Measurements from ENCODE around the gene PABPC4L. TPM values are rescaled to one million over a fixed set of nuclear protein-coding genes. Genes with fewer than 3 reads are reported as not detected.
"Not testable (repeated sequence)": the region's sequence is repeated elsewhere in the genome, so short reads cannot be mapped to it uniquely, and the experiment has no call there.

PABPC4L gene
- polyA plus RNA-seq (2013, experiment 1 of 2): 8.9 TPM
- polyA plus RNA-seq (2013, experiment 2 of 2): 9.0 TPM

DNA sequence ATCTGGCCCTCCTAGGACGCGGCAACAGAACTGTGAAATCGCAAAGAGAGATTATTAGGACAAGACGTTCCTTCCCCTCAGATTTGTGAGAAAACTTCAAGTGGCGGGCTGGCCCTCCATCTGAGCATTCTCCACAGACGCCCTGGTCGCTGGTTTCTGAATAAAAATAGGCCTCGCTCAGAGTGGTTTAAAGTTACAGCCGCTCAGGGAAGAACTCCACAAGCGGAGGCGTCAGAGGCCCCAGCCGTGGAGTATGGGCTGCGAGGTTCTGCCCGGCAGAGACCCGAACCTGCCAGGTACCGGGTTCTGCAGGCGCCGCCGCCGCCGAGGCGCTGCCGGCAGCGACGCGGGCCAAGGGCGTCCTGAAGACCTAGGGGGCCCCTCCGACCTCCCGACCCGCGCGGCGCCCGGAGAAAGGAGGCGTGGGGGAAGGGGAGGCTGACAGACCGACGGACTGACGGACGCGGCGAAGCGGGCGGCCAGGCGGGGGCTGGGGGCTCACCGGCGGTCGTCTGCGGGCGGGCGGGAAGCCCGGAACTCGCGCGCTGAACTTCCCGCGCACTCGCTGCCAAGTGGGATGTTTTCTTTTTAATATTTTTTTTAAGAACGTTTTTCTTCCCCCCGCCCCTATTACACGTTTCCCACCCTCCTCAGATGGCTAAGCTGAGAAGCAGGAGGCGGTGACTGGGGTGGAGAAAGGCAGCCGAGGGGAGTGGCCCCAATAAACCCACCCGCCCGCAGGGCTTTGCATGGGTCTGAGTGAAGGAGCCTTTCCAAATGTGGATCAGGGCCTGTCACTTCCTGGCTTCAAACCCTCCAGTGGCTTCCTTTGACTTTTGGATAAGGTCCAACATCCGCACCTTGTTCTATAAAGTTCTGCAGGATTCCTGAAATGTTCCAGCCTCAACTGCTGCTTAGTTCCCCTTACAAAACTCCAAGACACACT is at the start of gene PABPC4L:
TSS of gene PABPC4L (minus strand) at position 574 of the 946 bp plus-strand sequence. CDS start 770 bp downstream, outside the sequence.
- no peaks in the 10 kb centered on the region for H3K36me3 ChIP-seq (ENCODE audit: control insufficient read depth, insufficient read depth, low read length)
- no peaks in the 10 kb centered on the region for H3K4me1 ChIP-seq (ENCODE audit: control insufficient read depth, insufficient read depth, low read length, poor library complexity, severe bottlenecking)
- peak within 1 kb of the TSS; percentile 50 for H3K4me3 ChIP-seq (ENCODE audit: extremely low read depth, insufficient read depth, low read length, poor library complexity, severe bottlenecking)
- H3K9me3 ChIP-seq (ENCODE audit: control insufficient read depth, low read length): peaks cover under 1% of the 10 kb centered on the region
- peak within 1 kb of the TSS; percentile 57 for H3K27ac ChIP-seq (ENCODE audit: low read depth, low read length, severe bottlenecking)
- WGBS, 2 experiments (ENCODE audit: insufficient coverage in 2 of 2): 15 to 24% methylated on average over 47 to 51 of the region's 65 CpGs

GRCh38 chr4:134251322-134251721 is 49.7 kb upstream of the PABPC4L start:
- Histone ChIP-seq H3K4me1 (ENCODE audit: control insufficient read depth, insufficient read depth, low read length, poor library complexity, severe bottlenecking) (no peaks in the 10 kb centered on the region), H3K4me3 (ENCODE audit: extremely low read depth, insufficient read depth, low read length, poor library complexity, severe bottlenecking) (no peak overlapping the region), H3K36me3 (ENCODE audit: control insufficient read depth, insufficient read depth, low read length) (no peaks in the 10 kb centered on the region), H3K9me3 (ENCODE audit: control insufficient read depth, low read length) (no peaks in the 10 kb centered on the region), H3K27ac (ENCODE audit: low read depth, low read length, severe bottlenecking) (no peak overlapping the region)
- no CpG with 5 or more reads among the region's 1 CpG for WGBS, 2 experiments (ENCODE audit: insufficient coverage in 2 of 2)

DNA sequence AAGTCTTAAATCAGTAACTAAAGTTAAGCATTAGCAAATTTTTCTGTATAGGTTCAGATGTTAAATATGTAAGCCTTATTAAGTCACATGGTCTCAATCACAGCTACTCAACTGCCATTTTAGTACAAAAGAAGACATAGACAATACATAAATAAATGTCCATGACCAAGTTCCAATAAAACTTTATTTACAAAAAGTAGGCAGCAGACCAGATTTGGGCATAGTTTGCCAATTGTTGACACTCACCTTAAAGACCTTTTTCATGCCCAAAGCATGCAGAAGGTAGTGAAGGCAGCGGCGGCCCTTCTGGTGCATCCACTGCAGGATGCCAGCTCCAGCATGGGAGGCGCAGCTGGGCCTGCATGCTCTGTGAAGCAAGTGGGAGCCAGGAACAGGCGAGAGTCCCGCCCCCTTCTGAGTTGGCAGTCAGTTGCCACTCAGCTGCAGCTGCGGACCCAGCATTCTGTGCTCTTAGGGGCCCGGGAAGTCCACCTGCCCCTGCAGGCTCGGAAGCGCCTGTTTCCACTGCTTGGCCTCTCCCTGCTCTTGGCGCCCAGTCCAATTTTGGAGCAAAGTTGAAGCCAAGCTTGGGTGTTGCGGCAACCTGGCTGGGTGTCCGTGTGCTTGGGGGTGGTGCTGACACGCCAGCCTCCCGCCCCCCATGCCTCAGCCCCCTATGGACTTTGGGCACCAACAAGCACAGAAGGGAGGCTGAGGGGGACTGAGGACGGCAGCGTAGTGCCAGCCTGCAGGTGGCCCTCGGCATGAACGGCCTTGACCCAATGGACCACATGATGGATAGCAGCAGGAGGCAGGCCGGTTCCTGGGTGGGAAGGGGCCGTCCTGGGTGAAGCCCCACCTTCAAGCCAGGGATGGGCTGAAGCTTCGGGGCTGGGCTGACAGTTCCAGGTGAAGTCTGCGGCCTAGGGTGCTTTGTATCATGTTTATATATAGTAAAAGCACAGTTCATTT is 42.4 kb upstream of the PABPC4L start:
- Histone ChIP-seq H3K4me1 (ENCODE audit: control insufficient read depth, insufficient read depth, low read length, poor library complexity, severe bottlenecking) (no peaks in the 10 kb centered on the region), H3K27ac (ENCODE audit: low read depth, low read length, severe bottlenecking) (no peak overlapping the region), H3K9me3 (ENCODE audit: control insufficient read depth, low read length) (peaks cover under 1% of the 10 kb centered on the region), H3K36me3 (ENCODE audit: control insufficient read depth, insufficient read depth, low read length) (no peaks in the 10 kb centered on the region), H3K4me3 (ENCODE audit: extremely low read depth, insufficient read depth, low read length, poor library complexity, severe bottlenecking) (no peak overlapping the region)
- 93 to 97% methylated on average over 15 to 19 of the region's 22 CpGs for WGBS, 2 experiments (ENCODE audit: insufficient coverage in 2 of 2)

DNA sequence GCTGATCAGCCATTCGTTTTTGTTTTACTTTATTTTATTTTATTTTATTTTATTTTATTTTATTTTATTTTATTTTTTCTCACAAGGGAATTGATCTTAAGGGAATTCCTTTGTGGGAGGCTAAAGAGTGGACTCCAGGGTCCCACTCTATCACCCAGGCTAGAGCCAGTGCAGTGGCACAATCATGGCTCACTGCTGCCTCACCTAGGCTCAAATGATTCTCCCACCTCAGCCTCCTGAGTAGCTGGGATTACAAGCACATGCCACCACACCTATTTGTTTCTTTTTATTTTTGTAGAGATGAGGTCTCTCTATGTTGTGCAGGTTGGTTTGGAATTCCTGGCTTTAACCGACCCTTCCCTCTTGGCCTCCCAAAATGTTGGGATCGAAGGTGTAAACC is 17.5 kb upstream of the PABPC4L start:
- H3K4me1 ChIP-seq (ENCODE audit: control insufficient read depth, insufficient read depth, low read length, poor library complexity, severe bottlenecking): peaks cover 13% of the 10 kb centered on the region
- H3K4me3 ChIP-seq (ENCODE audit: extremely low read depth, insufficient read depth, low read length, poor library complexity, severe bottlenecking): no peak overlapping the region
- WGBS, 2 experiments (ENCODE audit: insufficient coverage in 2 of 2): no CpG with 5 or more reads among the region's 3 CpGs
- H3K36me3 ChIP-seq (ENCODE audit: control insufficient read depth, insufficient read depth, low read length): no peaks in the 10 kb centered on the region
- peaks cover 9% of the 10 kb centered on the region for H3K9me3 ChIP-seq (ENCODE audit: control insufficient read depth, low read length)
- no peak overlapping the region for H3K27ac ChIP-seq (ENCODE audit: low read depth, low read length, severe bottlenecking)

GRCh38 chr4:134216411-134216810 is 14.8 kb upstream of the PABPC4L start:
- Histone ChIP-seq H3K9me3 (ENCODE audit: control insufficient read depth, low read length) (peaks cover 9% of the 10 kb centered on the region), H3K4me3 (ENCODE audit: extremely low read depth, insufficient read depth, low read length, poor library complexity, severe bottlenecking) (no peak overlapping the region), H3K27ac (ENCODE audit: low read depth, low read length, severe bottlenecking) (peak overlapping the region; percentile 89), H3K36me3 (ENCODE audit: control insufficient read depth, insufficient read depth, low read length) (no peaks in the 10 kb centered on the region), H3K4me1 (ENCODE audit: control insufficient read depth, insufficient read depth, low read length, poor library complexity, severe bottlenecking) (peaks cover 13% of the 10 kb centered on the region)
- no CpG with 5 or more reads among the region's 1 CpG for WGBS, 2 experiments (ENCODE audit: insufficient coverage in 2 of 2)

- peaks cover 9% of the 10 kb centered on the region for H3K9me3 ChIP-seq (ENCODE audit: control insufficient read depth, low read length)
- WGBS, 2 experiments (ENCODE audit: insufficient coverage in 2 of 2): no CpG with 5 or more reads among the region's 2 CpGs
- no peaks in the 10 kb centered on the region for H3K36me3 ChIP-seq (ENCODE audit: control insufficient read depth, insufficient read depth, low read length)
- peaks cover 13% of the 10 kb centered on the region for H3K4me1 ChIP-seq (ENCODE audit: control insufficient read depth, insufficient read depth, low read length, poor library complexity, severe bottlenecking)
- H3K27ac ChIP-seq (ENCODE audit: low read depth, low read length, severe bottlenecking): peak overlapping the region; percentile 89
- H3K4me3 ChIP-seq (ENCODE audit: extremely low read depth, insufficient read depth, low read length, poor library complexity, severe bottlenecking): no peak overlapping the region
Observed at GRCh38 chr4:134215620-134216344, 14.2 kb upstream of the PABPC4L start.

GRCh38 chr4:134207955-134208354 is 6.4 kb upstream of the PABPC4L start:
- H3K4me1 ChIP-seq (ENCODE audit: control insufficient read depth, insufficient read depth, low read length, poor library complexity, severe bottlenecking); H3K36me3 ChIP-seq (ENCODE audit: control insufficient read depth, insufficient read depth, low read length); H3K4me3 ChIP-seq (ENCODE audit: extremely low read depth, insufficient read depth, low read length, poor library complexity, severe bottlenecking); H3K27ac ChIP-seq (ENCODE audit: low read depth, low read length, severe bottlenecking): not testable (repeated sequence)
- H3K9me3 ChIP-seq (ENCODE audit: control insufficient read depth, low read length): peaks cover 14% of the 10 kb centered on the region
- WGBS, 2 experiments (ENCODE audit: insufficient coverage in 2 of 2): 93 to 98% methylated on average over 7 of the region's 11 CpGs

GRCh38 chr4:134202166-134202956 is 772 bp upstream of the PABPC4L start:
- Histone ChIP-seq H3K4me1 (ENCODE audit: control insufficient read depth, insufficient read depth, low read length, poor library complexity, severe bottlenecking) (no peaks in the 10 kb centered on the region), H3K27ac (ENCODE audit: low read depth, low read length, severe bottlenecking) (no peak overlapping the region), H3K9me3 (ENCODE audit: control insufficient read depth, low read length) (peaks cover 8% of the 10 kb centered on the region), H3K4me3 (ENCODE audit: extremely low read depth, insufficient read depth, low read length, poor library complexity, severe bottlenecking) (no peak overlapping the region), H3K36me3 (ENCODE audit: control insufficient read depth, insufficient read depth, low read length) (no peaks in the 10 kb centered on the region)
- 88 to 100% methylated on average over 4 to 6 of the region's 8 CpGs for WGBS, 2 experiments (ENCODE audit: insufficient coverage in 2 of 2)

- peak overlapping the region; percentile 50 for H3K4me3 ChIP-seq (ENCODE audit: extremely low read depth, insufficient read depth, low read length, poor library complexity, severe bottlenecking)
- 84 to 93% methylated on average over 6 to 8 of the region's 10 CpGs for WGBS, 2 experiments (ENCODE audit: insufficient coverage in 2 of 2)
- no peaks in the 10 kb centered on the region for H3K36me3 ChIP-seq (ENCODE audit: control insufficient read depth, insufficient read depth, low read length)
- no peaks in the 10 kb centered on the region for H3K4me1 ChIP-seq (ENCODE audit: control insufficient read depth, insufficient read depth, low read length, poor library complexity, severe bottlenecking)
- no peaks in the 10 kb centered on the region for H3K9me3 ChIP-seq (ENCODE audit: control insufficient read depth, low read length)
- H3K27ac ChIP-seq (ENCODE audit: low read depth, low read length, severe bottlenecking): peak overlapping the region; percentile 57
Observed at GRCh38 chr4:134200811-134201215, 776 bp downstream of the PABPC4L start.
